Occipital lobe (tissue), 2 donors: Measurements from ENCODE around the gene FANK1. TPM values are rescaled to one million over a fixed set of nuclear protein-coding genes. Genes with fewer than 3 reads are reported as not detected.

Experiments used
- small RNA-seq: library from RNA; depleted of rRNA; stranded (forward); fragments of <200 nt; gene quantifications from one replicate; pipeline ENCODE3, GENCODE V24; 2014
- total RNA-seq: library from RNA; depleted of rRNA; stranded (reverse); fragments of >200 nt; gene quantifications from one replicate; pipeline ENCODE4 v1.2.3, GENCODE V29; 2014

FANK1 gene
- total RNA-seq, 1 donor from 2014 or later = 2.5 TPM

Small RNAs within 50 kb of the gene (small RNA-seq; reads per million reads assigned to genes)
- gene GNG10P1 (not detected), gene RF00017 (not detected), gene RNU2-42P (not detected)

Other genes with a start within 250 kb of the FANK1 start
- gene TEX36, start 213.4 kb upstream of the FANK1 start, total RNA-seq = not detected
- 51.9 TPM for gene EDRF1, start 176.9 kb upstream of the FANK1 start, total RNA-seq
- not detected for gene MMP21, start 120.7 kb upstream of the FANK1 start, total RNA-seq
- 44.8 TPM for gene UROS, start 73.3 kb upstream of the FANK1 start, total RNA-seq
- gene BCCIP, start 73.0 kb upstream of the FANK1 start, total RNA-seq = 33.8 TPM
- gene DHX32, start 15.3 kb upstream of the FANK1 start, total RNA-seq = 20.4 TPM